Thyroid gland (tissue), 4 donors: ENCODE measurements around the gene BACH1.

ENCODE experiments used
- CTCF ChIP-seq, 6 experiments: fragments of 200-600 bp in 3 of 6; fragments of 450-650 bp in 3 of 6; sonication (generic) in 3 of 6; IDR thresholded peaks; one replicate each; pipeline ENCODE4 v1.5.1; 2016 to 2019; ENCODE audit warnings: antibody characterized with exemption in 6 of 6, mild to moderate bottlenecking in 2 of 6, inconsistent platforms in 1 of 6, moderate library complexity in 1 of 6
- POLR2A ChIP-seq, 2 donors: fragments of 450-650 bp; IDR thresholded peaks; one replicate each; pipeline ENCODE4 v1.6.1; 2017; ENCODE audit warnings: antibody characterized with exemption in 2 of 2, mild to moderate bottlenecking in 2 of 2, moderate library complexity in 1 of 2

DNA sequence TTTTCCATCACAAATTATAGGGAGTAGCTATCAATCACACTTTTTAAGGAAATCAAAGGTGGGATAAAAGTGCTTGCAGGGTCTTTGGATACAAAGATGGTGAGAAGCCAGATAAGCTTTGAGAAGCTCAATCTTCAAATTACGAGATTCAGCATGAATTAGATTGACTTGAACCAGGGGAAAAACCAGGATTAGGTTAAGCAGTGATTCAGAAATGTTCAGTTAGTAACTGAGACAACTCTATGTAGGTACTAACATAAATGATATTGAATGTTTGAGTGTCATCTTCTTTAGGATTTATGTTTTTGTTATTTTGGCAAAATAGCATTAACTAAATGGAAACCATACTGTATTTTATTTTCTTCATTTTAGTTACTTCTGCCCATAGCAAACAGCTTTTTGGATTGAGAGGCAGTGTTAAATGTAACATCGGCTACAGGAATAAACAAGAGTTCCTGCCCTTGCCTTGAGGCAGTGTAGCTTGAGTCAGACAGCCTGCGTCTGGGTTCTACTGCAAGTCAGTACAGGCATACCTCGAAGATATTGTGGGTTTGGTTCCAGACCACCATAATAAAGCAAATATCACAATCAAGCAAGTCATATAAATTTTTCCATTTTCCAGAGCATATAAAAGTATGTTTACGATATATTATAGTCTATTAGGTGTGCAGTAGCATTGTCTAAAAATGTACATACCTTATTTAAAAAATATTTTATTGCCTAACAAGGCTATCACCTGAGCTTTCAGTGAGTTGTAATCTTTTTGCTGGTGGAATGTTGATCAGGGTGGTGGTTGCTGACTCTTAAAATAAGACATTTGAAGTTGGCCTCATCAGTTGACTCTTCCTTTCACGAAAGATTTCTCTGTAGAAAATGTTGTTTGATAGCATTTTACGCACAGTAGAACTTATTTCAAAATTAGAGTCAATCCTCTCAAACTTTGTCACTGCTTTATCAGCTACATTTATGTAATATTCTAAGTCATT, 36.9 kb upstream of the BACH1 start:
- TF ChIP-seq POLR2A (IDR thresholded peaks at IDR 0.05) (no peak), CTCF (IDR thresholded peaks at IDR 0.05) (no peak)
